ENCODE results near the gene HECW1.
A peak's percentile ranks its signal among the peaks of the same experiment; 100 is the strongest.

Gene HECW1

DNA sequence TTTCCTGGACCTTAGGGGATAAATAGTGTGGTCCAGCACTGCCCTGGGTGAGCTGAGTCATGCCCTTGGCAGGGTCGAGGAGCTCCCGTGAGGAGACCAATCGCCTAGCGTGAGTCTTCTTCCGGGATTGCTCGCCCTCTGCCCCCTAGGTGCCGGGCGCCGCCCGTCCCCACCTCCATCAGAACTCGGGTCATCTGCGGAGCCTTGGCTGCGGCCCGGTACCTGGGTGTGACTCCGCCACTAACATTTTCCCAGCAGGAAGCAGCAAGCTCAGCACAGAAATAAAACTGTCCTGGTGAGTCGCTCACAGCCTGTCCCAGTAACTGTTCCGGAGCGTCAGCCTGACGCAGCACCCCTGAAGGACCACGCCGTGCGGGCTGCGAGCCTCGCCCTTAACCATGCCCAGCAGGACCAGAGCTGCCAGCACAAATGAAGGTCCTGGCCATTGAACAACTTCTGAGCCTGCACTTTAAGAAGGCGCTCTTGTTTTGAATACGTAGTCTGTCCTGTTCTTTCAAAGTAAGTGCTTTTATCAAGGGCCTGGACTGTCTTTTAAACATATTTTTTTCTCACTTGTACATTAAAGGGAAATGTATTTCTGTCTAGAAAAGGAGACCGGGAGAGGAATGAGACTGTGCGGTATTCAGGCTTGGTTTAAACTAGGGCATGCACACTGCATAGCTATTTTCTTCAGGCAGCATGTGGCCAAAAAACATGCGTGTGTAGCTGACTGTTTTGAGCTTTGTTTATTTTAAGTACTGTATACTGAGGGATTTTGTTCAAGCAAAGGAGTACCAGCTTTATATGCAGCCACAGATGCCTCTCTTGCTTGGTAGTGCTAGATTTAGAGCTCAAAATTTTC is 136.7 kb downstream of the HECW1 start:
- H3K9me3 ChIP-seq: no peaks in the 10 kb centered on the region
- no peaks in the 10 kb centered on the region for H3K36me3 ChIP-seq
- peaks cover 8% of the 10 kb centered on the region for H3K27me3 ChIP-seq
- TF ChIP-seq, protein P1, sequence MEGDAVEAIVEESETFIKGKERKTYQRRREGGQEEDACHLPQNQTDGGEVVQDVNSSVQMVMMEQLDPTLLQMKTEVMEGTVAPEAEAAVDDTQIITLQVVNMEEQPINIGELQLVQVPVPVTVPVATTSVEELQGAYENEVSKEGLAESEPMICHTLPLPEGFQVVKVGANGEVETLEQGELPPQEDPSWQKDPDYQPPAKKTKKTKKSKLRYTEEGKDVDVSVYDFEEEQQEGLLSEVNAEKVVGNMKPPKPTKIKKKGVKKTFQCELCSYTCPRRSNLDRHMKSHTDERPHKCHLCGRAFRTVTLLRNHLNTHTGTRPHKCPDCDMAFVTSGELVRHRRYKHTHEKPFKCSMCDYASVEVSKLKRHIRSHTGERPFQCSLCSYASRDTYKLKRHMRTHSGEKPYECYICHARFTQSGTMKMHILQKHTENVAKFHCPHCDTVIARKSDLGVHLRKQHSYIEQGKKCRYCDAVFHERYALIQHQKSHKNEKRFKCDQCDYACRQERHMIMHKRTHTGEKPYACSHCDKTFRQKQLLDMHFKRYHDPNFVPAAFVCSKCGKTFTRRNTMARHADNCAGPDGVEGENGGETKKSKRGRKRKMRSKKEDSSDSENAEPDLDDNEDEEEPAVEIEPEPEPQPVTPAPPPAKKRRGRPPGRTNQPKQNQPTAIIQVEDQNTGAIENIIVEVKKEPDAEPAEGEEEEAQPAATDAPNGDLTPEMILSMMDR (IDR thresholded peaks at IDR 0.05): no peak
- H3K27ac ChIP-seq: no peak overlapping the region
- H3K4me3 ChIP-seq (ENCODE audit: low read depth in 1 of 2, low read length in 1 of 2): no peak overlapping the region
- no peaks in the 10 kb centered on the region for H3K4me1 ChIP-seq (ENCODE audit: control insufficient read depth in 1 of 2, insufficient read depth in 1 of 2, low read depth in 1 of 2, low read length in 1 of 2)

DNA sequence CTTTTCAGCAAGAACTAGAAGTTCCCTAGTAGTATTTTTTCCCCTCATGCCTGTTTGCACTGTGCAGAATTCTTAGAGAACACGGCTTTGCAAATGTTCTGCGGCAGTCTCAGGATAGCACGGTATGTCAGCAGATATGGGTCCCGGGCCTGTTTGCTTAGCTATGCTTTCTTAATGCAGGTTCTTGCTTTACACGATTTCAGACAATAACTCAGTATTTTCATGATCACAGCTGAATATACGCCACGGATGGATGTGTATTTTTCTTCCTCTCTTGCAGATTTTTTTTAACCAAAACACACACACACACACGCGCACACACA is 137.3 kb downstream of the HECW1 start:
- H3K27ac ChIP-seq: no peak overlapping the region
- no peaks in the 10 kb centered on the region for H3K36me3 ChIP-seq
- peaks cover 8% of the 10 kb centered on the region for H3K27me3 ChIP-seq
- TF ChIP-seq, protein P1 (IDR thresholded peaks at IDR 0.05): no peak
- no peak overlapping the region for H3K4me3 ChIP-seq (ENCODE audit: low read depth in 1 of 2, low read length in 1 of 2)
- H3K9me3 ChIP-seq: no peaks in the 10 kb centered on the region
- no peaks in the 10 kb centered on the region for H3K4me1 ChIP-seq (ENCODE audit: control insufficient read depth in 1 of 2, insufficient read depth in 1 of 2, low read depth in 1 of 2, low read length in 1 of 2)

DNA sequence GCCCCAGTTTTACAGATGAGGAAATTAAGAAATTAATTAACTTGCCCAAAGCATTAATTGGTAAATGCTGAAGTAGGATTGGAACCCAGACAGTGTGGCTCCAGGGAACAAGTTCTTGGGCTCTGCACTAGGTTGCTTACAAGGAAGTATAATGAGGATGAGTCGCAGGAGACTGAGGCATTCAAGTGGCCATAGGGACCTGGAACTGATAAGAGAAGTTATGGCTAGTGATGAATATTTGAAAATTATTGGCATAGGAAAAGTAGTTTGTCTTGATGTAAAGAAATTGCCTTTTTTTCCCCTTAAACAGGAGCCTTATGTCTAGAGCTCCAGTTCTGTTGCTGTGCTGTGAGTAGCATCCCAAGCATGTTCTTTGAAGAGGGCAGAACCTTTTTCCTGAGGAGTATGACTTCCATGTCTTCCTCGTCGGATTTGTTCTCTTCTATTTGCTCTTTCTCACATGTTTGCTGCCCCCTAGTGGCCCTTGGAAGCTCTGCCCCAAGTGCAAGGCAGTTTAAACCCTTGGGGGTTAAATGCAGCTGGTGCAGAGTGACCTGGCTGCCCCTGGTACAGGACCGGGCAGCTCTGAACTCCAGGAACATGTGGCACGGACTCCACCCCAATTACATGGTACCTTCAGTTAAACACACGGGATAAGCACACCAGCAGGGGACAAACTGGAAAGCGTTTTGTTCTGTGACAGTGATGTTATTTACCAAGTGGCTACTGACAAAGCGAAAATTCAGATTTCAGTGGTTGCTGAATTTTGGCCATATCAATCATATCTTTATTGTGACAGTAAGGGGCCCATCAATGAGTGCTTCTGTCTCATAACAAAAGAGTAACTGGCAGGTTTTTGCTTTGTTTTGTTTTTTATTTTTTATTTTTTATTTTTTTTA is 148.8 kb downstream of the HECW1 start:
- Histone ChIP-seq H3K4me1 (ENCODE audit: control insufficient read depth in 1 of 2, insufficient read depth in 1 of 2, low read depth in 1 of 2, low read length in 1 of 2) (no peaks in the 10 kb centered on the region), H3K36me3 (no peaks in the 10 kb centered on the region), H3K4me3 (ENCODE audit: low read depth in 1 of 2, low read length in 1 of 2) (no peak overlapping the region), H3K27ac (no peak overlapping the region), H3K27me3 (peaks cover 11% of the 10 kb centered on the region), H3K9me3 (no peaks in the 10 kb centered on the region)
- TF ChIP-seq, protein P1 (IDR thresholded peaks at IDR 0.05): peak; percentile 80

DNA sequence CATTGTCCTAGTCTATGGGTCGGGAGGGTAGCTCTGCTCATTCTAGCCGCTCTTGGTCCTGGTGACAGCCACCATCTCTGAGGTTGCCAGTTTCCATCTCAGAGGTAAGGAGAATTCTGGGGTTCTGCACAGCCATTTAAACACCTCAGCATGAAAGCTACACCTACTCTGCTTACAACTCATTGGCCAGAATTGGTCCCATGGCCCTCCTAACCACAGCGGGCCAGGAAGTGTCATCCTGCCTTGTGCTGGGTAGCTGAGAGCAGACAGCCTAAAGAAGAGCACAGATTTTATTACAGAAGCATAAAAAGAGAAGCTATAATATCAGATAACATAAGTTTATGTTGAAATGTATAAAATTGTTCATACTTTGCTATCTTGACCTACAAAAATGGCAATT is 152.7 kb downstream of the HECW1 start:
- TF ChIP-seq, protein P1 (IDR thresholded peaks at IDR 0.05): no peak

DNA sequence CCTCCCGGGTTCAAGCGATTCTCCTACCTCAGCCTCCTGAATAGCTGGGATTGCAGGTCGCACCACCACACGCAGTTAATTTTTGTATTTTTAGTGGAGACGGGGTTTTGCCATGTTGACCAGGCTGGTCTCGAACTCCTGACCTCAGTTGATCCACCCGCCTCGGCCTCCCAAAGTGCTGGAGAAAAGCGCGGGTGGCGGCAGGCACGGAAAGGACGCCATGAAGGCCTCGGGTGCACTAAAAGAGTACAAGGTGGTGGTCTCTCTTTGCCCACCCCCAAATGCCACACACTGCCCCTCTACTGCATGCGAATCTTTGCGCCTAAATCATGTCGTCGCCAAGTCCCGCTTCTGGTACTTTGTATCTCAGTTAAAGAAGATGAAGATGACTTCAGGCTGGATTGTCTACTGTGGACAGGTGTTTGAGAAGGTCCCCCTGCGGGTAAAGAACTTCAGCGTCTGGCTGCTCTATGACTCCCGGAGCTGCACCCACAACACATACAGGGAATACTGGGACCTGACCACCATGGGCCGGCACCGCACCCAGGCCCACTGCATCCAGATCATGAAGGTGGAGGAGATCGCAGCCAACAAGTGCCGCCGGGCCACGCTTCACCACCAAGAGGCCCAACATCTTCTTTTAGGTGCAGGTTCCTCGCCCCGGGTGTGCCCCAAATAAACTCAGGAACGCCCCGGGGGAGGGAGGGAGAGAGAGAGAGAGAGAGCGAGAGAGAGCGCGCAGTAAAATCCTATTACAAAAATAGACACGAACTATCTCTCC is 161.7 kb downstream of the HECW1 start:
- Histone ChIP-seq H3K4me1 (ENCODE audit: control insufficient read depth in 1 of 2, insufficient read depth in 1 of 2, low read depth in 1 of 2, low read length in 1 of 2) (no peaks in the 10 kb centered on the region), H3K27ac (no peak overlapping the region), H3K27me3 (no peaks in the 10 kb centered on the region), H3K36me3 (no peaks in the 10 kb centered on the region), H3K4me3 (ENCODE audit: low read depth in 1 of 2, low read length in 1 of 2) (no peak overlapping the region), H3K9me3 (no peaks in the 10 kb centered on the region)
- TF ChIP-seq, protein P1 (IDR thresholded peaks at IDR 0.05): no peak

More for the DNA sequence above, 152.7 kb downstream of the HECW1 start:
- no peaks in the 10 kb centered on the region for H3K4me1 ChIP-seq (ENCODE audit: control insufficient read depth in 1 of 2, insufficient read depth in 1 of 2, low read depth in 1 of 2, low read length in 1 of 2)
- no peaks in the 10 kb centered on the region for H3K36me3 ChIP-seq
- H3K27me3 ChIP-seq: peaks cover 11% of the 10 kb centered on the region
- no peaks in the 10 kb centered on the region for H3K9me3 ChIP-seq
- no peak overlapping the region for H3K4me3 ChIP-seq (ENCODE audit: low read depth in 1 of 2, low read length in 1 of 2)
- H3K27ac ChIP-seq: no peak overlapping the region
